Measurements from ENCODE around the gene LMF1. TPM values are rescaled to one million over a fixed set of nuclear protein-coding genes. Genes with fewer than 3 reads are reported as not detected.

Gene LMF1
- total RNA-seq, 2 experiments from 2014 or later = 17.0 to 31.4 TPM

DNA sequence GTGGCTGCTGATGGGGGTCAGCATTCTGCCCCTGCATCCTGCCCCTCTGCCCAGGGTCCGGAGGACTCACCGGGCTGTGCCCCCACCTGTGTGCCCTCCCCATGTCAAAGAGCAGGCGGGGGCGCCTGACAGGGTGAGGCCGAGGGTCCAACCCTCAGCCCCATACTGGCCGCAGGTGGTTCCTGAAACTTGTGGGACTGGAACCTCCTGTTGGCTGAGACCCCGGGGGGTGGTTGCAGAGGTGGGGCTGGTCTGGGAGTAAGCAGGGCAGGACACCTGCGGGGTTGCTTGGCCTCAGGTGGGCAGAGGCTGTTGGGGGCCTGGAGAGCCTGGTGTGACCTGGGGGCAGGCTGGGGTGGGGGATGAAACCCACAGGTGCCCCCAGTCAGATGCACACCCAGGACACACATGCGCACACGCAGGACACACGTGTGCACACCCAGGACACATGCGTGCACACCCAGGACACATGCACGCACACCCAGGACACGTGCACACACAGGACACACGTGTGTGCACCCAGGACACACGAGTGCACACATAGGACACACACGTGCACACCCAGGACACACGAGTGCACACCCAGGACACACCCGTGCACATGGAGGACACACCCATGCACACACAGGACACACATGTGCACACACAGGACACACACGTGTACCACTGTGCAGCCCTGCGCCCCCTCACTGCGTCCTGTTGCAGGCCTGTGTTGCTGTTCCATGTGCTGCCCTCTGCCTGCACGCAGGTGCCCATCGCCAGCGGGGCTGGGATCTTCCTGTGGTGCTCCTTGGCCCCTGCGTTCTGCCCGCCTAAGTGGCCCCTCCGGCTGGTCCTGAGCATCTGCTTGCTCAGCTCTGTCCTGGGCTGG, 42.2 kb upstream of the LMF1 start:
- CTCF ChIA-PET (ENCODE audit: unreplicated experiment) = no interaction called here
- H3K27ac ChIP-seq (ENCODE audit: low read depth, low read length, poor library complexity, severe bottlenecking) = no peak overlapping the region
- no peaks in the 10 kb centered on the region for H3K4me1 ChIP-seq (ENCODE audit: insufficient read depth, low read length, poor library complexity, severe bottlenecking)
- H3K4me3 ChIP-seq (ENCODE audit: low read depth, low read length, poor library complexity, severe bottlenecking) = no peak overlapping the region
- POLR2A ChIA-PET = no interaction called here
- H2AFZ ChIP-seq (ENCODE audit: low read length) = no peak overlapping the region
- H3K4me2 ChIP-seq (ENCODE audit: low read length) = no peak overlapping the region
- no peaks in the 10 kb centered on the region for H3K36me3 ChIP-seq (ENCODE audit: insufficient read depth, low read length)
- no TSS peak for BruUV-seq (replicated peaks)
- no peak for DNase-seq (ENCODE audit: low spot score)
- no peaks in the 10 kb centered on the region for H4K20me1 ChIP-seq (ENCODE audit: insufficient read depth, low read length)
- no peaks in the 10 kb centered on the region for H3K79me2 ChIP-seq (ENCODE audit: insufficient read depth, low read depth, low read length)
- H3K9me2 ChIP-seq (ENCODE audit: insufficient read depth, low read length) = no peaks in the 10 kb centered on the region
- H3K9me3 ChIP-seq (ENCODE audit: low read length) = no peaks in the 10 kb centered on the region
- TF ChIP-seq EZH2phosphoT487 (IDR thresholded peaks at IDR 0.05; ENCODE audit: borderline replicate concordance, low read depth, low read length) = no peak
- TF ChIP-seq CTCF (conservative IDR thresholded peaks at IDR 0.05; ENCODE audit: low read length) = no peak
- intact Hi-C loops (cut with micrococcal nuclease; ENCODE audit: unreplicated experiment) = no loop called here

DNA sequence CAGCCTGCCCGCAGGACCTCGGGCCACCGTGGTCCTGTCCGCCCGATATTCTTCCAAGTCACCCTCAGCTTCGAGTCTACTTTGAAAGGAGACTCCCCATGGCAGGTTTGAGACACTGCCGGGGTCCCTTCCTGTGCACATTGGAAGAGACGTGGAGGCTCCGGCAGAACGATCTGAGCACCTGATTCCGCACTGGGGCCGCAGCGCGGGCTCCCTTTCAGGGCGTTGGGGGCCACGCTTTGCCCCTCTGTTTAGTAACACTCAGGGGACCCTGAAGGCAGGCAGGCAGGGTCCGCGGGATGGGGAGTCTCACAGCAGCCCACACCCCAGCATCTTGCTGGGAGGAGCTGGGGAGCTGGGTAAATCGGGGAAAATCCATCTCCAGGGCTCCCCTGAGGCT, 41.4 kb upstream of the LMF1 start:
- no peak for DNase-seq (ENCODE audit: low spot score)
- H2AFZ ChIP-seq (ENCODE audit: low read length) = no peak overlapping the region
- TF ChIP-seq EZH2phosphoT487 (IDR thresholded peaks at IDR 0.05; ENCODE audit: borderline replicate concordance, low read depth, low read length) (no peak), CTCF (conservative IDR thresholded peaks at IDR 0.05; ENCODE audit: low read length) (no peak)
- intact Hi-C loops (cut with micrococcal nuclease; ENCODE audit: unreplicated experiment) = no loop called here
- no peaks in the 10 kb centered on the region for H3K9me3 ChIP-seq (ENCODE audit: low read length)
- no TSS peak for BruUV-seq (replicated peaks)
- ChIA-PET CTCF (ENCODE audit: unreplicated experiment) (no interaction called here), POLR2A (no interaction called here)
- no peaks in the 10 kb centered on the region for H3K4me1 ChIP-seq (ENCODE audit: insufficient read depth, low read length, poor library complexity, severe bottlenecking)
- no peak overlapping the region for H3K4me2 ChIP-seq (ENCODE audit: low read length)
- H3K4me3 ChIP-seq (ENCODE audit: low read depth, low read length, poor library complexity, severe bottlenecking) = no peak overlapping the region
- no peaks in the 10 kb centered on the region for H3K9me2 ChIP-seq (ENCODE audit: insufficient read depth, low read length)
- H4K20me1 ChIP-seq (ENCODE audit: insufficient read depth, low read length) = no peaks in the 10 kb centered on the region
- no peaks in the 10 kb centered on the region for H3K36me3 ChIP-seq (ENCODE audit: insufficient read depth, low read length)
- H3K27ac ChIP-seq (ENCODE audit: low read depth, low read length, poor library complexity, severe bottlenecking) = no peak overlapping the region
- no peaks in the 10 kb centered on the region for H3K79me2 ChIP-seq (ENCODE audit: insufficient read depth, low read depth, low read length)

GRCh38 chr16:1011316-1012082, 40.7 kb upstream of the LMF1 start:
- BruUV-seq (replicated peaks) = no TSS peak

More at GRCh38 chr16:1011316-1012082, 40.7 kb upstream of the LMF1 start:
- Histone ChIP-seq H3K36me3 (ENCODE audit: insufficient read depth, low read length) (no peaks in the 10 kb centered on the region), H4K20me1 (ENCODE audit: insufficient read depth, low read length) (no peaks in the 10 kb centered on the region), H3K4me2 (ENCODE audit: low read length) (no peak overlapping the region), H3K4me3 (ENCODE audit: low read depth, low read length, poor library complexity, severe bottlenecking) (no peak overlapping the region), H3K27ac (ENCODE audit: low read depth, low read length, poor library complexity, severe bottlenecking) (no peak overlapping the region), H2AFZ (ENCODE audit: low read length) (no peak overlapping the region), H3K9me3 (ENCODE audit: low read length) (no peaks in the 10 kb centered on the region), H3K79me2 (ENCODE audit: insufficient read depth, low read depth, low read length) (no peaks in the 10 kb centered on the region), H3K9me2 (ENCODE audit: insufficient read depth, low read length) (no peaks in the 10 kb centered on the region), H3K4me1 (ENCODE audit: insufficient read depth, low read length, poor library complexity, severe bottlenecking) (no peaks in the 10 kb centered on the region)
- intact Hi-C loops (cut with micrococcal nuclease; ENCODE audit: unreplicated experiment) = no loop called here
- ChIA-PET CTCF (ENCODE audit: unreplicated experiment) (no interaction called here), POLR2A (no interaction called here)
- no peak for DNase-seq (ENCODE audit: low spot score)
- TF ChIP-seq CTCF (conservative IDR thresholded peaks at IDR 0.05; ENCODE audit: low read length) (no peak), EZH2phosphoT487 (IDR thresholded peaks at IDR 0.05; ENCODE audit: borderline replicate concordance, low read depth, low read length) (no peak)

Data from OCI-LY7 (cell line).